HG02678 (cell line): ENCODE measurements around the gene FHDC1.

ENCODE experiments used
- ATAC-seq: cut with Tn5 transposase; IDR thresholded peaks from one replicate; pipeline ENCODE4 v1.9.1; 2021; ENCODE audit warnings: mild to moderate bottlenecking, moderate library complexity; ENCODE audit not compliant: unreplicated experiment

The FHDC1 gene

DNA sequence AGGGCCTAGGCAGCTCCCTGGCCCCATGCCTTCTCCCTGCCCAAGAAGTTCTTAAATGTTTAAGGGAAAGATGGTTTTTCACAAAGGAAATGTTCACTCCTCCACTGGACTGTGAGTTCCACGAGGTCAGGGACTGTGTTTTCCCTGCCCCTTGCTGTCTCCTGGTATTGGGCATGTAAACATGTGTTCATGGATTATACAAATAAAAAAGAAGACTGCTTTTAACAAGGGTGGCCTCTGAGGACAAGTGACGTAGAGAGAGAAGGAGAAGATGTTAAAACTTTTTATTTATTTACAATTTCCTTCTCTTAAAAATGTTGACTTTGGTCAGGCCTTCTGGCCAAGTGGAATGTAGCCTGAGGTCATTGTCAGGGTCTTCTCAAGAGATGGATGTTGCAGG, 66.0 kb downstream of the FHDC1 start:
- ATAC-seq: no peak

DNA sequence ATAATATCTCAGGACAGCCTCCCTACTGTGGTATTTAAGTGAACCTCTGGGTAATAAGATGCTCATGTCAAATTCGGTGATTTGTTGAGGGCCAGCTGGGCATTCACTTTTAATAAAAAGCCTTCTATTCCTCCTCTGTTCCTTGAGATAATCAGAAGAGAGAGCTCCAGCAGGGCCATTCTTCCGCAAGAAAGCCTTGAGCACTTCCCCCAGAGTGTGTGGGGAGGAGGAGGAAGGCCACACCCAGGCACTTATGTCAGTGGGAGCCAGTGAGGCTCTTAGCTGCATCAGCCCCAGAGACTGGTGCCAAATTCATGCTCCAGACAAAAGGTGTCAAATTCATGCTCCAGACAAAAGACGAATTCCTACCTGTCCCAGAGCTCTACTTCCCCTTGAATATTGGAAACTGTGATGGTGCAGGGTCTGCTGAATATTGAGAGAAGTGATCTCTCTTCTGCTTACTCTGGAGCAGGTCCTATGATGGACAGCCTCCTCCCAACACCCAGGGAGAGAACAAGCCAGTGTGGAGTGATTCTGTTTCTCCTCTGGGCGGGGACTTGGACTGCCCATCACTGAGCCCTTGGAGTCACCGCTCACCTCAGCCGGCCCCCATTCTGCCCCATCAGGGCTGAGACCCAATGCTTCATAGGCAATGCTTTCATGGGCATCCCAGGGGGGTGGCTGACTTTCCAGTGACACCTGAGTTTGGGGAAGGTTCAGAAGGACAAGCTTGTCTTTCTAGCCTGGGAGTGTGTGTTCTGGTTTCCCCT, 68.1 kb downstream of the FHDC1 start:
- no peak for ATAC-seq

DNA sequence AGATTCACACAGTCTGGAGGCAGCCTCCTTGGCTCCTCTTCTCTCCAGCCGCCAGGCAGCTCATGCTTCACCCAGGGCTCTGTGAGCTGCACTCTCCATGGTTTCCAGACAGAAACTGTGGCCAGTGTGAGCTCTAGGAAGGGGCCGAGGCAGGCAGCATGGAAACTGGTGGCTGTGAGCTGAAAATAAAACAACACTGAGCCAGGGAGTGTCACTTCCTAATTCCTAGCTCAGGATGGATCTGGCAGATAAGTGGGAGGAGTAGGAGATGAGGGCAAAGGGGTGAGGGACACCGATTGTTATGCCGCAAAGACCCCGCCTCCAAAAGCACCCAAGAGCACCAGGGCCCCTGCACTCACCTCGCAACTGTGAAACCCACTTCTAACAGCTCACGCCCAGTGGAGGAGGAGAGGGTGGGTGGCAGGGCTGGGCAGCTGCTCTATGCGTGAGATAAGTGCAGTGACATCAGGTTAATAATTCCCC, 69.8 kb downstream of the FHDC1 start:
- ATAC-seq: no peak

DNA sequence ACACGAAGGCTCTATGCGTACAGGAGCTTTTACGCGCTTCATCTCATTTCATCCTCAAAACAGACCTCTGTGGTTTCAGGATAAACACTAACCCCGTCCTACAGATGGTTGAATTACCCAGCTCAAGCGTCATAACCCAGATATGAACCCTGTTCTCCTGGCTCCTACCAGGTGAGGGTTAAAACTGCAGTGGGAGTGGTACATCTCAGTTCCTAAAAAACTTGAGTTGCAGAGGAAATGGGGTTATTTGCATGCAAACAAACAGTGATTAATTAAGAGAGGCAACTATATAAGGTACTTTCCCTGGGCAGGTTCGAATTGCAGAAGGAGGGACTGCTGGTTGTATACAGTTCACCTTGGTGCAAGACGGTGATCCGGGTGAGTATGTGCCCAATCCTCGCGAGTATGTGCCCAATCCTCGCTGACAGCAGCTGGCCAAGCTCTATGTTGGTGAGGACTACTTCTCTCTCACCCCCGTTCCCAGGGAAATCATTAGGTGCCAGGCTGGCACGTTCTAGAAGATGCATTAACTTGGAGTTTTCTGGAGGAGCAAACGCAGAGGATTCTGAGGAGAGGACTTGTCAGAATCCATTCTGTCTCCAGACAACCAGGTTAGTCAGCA, 72.6 kb downstream of the FHDC1 start:
- ATAC-seq: peak; percentile 73

DNA sequence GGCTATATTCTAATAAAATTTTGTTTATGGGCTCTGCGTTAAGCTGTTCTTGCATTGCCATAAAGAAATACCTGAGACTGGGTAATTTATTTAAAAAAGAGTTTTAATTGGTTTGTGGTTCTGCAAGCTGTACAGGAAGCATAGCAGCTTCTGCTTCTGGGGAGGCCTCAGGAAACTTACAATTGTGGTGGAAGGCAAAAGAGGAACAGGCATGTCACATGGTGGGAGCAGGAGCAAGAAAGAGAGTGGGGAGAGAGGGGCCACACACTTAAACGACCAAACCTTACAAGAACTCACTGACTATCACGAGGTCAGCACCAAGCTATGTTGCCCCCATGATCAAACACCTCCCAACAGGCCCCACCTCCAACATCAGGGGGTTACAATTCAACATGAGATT, 74.0 kb downstream of the FHDC1 start:
- no peak for ATAC-seq

DNA sequence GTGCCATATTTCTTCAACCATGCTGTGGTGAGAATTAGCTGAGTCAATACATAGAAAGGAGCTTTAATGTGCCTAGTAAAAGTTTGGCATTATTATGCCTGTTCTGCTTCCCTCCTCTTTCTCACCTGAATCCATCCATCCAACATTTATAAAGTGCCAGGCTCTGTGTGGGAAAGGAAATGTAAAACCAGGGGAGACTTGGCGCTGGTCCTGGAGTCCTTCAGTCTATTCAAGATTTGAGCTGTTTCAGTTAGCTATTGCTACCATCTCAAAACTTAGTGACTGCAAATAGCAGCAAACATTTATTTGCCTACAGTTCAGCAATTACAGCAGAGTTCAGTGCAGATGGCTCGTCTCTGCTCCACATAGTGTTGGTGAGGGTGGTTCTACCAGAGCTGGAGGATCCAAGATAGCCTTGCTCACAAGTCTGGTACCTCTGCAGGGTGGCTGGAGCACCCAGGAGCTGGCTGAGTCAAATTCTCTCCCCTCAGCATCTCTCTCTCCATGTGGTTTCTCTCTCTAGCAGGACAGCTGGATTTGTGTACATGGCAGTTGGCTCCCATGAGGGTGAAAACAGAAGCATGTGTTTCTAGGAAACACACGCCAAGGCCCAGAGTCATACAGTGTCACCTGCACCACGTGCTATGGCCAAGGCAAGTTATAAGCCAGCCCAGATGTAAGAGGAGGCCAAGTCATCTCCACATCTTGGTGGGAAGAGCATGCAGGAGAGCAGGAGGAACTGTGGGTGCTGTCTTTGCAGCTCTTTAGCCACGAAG, 77.3 kb downstream of the FHDC1 start:
- ATAC-seq: no peak

DNA sequence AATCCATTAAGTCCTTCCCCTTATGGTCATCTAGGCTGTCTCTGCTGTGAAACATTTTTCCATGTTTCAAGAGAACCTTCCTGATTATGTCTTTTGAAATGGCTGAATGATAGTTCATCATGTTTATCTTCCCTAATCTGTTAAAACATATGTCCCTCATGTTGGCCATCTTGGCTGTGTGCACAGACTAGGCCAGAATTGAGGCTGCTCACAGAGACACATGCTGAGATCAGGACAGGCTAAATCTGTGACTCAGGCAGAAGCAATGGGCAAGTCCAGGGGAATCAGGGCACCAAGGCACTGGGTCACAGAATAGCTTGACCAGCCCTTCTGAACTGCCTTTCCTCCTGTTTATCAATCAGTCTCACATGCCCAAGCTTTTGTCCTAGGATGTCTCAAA, 78.3 kb downstream of the FHDC1 start:
- no peak for ATAC-seq

DNA sequence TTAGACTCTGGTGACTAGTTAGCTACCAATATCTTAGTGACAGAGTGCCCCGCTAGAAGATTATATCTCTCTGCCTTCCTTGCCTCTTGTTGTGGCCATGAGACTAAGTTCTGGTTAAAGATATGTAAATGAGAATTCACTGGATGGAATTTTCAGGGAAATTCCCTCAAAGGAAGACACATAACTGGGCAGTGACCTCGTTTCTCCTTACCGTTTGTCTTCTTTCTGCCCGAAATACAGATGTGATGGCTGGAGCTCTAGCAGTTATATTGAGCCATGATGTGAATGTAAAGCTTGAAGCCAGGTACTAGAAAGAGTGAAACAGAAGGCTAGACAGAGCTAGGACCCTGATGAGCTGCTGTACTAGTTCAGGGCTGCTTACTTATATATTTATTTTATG, 80.5 kb downstream of the FHDC1 start:
- no peak for ATAC-seq

DNA sequence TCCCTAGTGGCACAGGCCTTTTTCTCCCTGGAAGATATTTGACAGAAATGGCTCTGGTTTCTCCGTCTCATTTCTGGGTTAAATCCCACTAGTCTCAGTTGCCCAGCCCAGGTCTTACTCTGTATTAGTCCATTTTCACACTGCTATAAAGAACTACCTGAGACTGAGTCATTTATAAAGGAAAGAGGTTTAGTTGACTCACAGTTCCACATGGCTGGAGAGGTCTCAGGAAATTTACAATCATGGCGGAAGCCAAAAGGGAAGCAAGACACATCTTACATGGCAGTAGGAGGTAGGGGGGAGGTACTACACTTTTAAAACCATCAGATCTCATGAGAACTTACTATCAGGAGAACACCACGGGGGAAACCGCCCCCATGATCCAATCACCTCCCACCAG, 81.9 kb downstream of the FHDC1 start:
- no peak for ATAC-seq

DNA sequence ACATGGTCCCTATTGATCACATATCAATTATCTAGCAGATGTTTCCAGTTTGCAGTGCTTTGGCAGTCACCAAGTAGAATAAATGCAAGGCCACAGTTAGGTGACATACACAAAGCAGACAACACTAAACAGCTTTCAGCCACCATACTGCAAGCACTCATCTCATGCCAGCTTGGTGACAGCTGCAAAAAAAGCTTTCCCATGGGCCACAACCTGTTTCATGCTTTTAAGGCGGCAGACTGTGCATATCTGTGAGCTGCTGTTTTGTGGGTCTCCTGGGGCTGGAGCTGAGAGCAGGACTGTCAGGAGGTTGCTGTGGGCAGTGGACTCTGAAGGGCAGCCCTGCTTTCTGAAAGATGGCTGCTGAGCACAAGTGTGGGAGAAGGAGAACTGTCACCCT, 82.6 kb downstream of the FHDC1 start:
- ATAC-seq: no peak

DNA sequence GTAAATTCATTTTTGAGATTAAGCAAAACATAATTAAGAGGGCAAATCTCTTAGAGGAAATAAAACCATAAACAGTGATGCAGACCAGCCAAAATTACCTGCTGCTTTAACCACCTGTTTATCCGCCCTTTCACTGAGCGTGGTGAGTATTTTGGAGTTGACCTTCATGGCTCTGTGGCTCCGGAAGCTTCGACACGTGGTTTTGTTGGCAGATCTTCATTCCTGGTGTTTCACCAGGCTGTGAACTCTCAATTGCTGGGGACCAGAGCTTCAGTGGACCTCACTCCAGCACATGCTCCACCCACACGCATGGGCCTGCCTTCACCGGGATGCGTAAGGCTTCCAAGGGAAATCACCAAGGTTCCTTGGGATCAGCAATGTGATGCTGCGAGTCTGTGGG, 83.8 kb downstream of the FHDC1 start:
- no peak for ATAC-seq

DNA sequence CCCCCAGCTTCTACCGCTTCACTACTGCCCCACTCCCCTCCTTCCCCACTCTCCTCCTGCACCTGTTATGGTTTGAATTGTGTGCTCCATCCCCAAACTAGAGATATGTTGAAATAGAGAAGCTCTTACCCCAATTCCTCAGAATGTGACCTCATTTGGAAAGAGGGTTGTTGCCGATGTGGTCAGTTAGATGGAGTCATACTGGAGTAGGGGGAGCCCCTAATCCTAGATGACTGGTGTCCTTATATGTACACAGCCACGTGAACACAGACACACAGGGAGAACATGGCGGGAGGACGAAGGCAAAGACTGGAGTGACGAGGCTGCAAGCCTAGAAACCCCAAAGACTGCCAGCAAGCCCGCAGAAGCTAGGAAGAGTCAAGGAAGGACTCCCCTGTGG, 84.3 kb downstream of the FHDC1 start:
- ATAC-seq: no peak

DNA sequence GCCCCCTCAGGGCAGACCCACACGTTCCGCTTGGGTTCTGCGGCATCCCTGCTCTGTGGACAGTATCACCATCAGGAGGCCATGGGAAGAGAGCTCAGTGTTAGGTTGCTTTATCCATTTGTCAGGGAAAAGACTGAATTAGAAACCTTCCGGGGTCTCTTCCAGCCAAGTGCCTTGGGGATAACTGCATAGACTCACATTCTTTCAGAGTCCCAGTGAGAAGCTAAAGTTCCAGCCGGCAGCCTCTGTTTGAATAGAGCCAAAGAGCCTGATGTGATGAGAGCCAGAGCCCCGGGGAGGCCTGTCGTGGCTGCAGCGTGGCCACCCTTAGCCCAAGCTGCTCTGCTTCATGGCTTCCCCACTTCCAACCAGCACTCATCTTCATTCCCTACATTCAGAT, 85.2 kb downstream of the FHDC1 start:
- ATAC-seq: no peak

DNA sequence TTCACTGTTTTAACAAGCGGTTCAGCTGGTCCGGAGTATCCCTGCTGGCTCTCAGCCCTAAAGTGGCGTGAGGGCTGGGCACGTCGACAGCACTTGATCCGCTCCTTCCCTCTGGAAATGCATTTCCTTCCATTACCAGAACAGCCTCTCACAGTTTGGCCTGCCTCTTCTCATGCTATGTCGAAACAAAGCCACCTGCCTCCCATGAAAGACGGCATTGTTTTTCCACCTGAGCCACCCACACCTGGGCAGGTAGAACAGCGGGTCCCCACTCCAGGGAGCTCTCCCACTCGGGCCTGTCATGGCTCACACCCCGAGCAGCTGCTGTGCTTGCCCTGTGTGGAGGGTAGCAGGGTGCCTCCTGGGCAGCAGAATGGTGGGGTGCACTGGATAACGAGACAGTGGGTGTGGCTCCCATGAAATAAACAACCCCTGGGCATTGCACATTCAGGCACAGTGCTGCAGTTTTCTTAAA, 86.2 kb downstream of the FHDC1 start:
- no peak for ATAC-seq

DNA sequence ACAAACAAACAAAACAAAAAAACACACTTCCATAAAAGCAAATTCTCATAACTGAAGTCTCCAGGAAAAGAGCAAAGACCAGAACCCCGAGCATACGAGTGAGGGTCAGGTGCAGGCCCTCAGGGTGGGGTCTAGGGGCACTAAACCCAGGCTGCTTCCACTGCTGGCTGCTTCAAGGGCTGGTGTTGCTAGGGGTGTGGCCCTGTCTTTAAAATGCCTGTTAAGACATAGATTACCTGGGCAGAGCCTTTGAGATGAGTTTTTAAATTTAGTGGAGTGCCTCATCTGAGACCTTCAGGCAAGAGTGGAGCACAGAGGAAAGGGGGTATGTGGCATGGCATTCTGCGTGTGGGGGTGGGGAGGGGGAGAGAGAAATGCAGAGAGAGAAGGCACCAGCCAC, 87.0 kb downstream of the FHDC1 start:
- no peak for ATAC-seq

DNA sequence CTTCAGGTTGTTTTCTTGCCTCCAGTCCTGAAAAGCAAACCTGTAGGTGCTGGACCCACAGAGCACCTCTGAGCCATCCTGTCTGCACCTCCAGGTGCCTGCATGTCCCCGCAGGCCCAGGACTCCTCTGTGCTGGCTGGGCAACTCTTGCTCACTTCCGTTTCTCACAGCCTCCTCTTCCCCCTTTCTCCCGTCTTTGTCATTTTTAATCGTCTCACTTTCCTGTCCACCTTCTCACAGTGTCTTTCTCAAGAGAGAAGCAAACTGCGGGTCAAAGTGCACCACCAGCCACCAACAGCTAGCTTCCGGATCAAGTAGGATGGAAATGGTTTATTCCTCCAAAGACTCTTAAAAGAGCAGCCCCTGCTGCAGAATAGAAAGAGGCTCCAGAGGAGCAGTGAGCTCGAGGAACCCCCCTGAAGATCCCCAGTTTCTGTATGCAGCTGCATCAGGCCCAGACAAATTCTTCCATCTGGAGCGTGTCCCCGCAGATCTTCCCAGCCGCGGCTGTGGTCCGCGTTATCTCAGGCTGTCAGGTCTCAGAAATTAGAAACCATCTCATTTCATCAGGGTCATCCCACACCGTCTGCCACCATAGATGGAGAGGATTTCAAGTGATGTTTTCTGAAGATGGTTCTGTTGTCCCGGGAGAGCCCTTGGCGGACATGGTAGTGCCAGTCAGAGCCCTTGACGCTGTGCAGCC, 87.7 kb downstream of the FHDC1 start:
- ATAC-seq: no peak

DNA sequence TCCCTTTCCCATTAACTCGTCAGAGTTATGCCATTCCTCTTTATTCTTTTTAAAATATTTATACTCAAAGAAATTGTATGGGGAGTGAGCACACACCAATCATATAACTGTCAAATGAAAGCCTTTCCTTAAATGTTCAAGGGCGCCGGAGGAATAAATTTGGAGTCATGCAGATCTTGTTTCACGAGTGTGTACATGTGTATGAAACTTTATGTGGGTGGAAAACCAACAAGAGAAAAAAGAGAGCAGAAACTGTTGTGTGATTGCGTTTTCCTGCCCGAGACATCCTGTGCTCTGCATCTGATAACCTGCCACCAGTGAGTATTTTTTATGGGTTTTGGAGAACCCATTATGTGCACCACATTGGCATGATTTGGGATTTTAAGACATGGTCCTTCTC, 88.3 kb downstream of the FHDC1 start:
- no peak for ATAC-seq

DNA sequence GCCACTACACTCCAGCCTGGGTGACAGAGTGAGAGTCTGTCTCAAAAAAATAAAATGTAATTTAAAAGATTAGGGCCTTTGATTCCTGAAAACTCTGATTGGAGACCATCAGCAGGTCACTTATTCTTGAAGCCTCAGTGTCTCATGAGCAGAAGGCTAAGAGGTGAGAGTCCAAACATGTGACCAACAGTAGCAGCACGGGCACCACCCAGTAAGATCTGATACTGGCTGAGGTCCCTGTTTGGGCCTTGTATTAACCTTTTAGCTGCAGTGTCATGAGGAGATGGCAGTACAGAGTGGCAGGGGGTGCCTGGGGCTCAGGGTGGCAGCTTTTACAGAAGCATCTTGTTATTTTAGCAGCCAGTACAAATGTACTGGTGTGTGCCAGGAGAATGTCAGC, 89.3 kb downstream of the FHDC1 start:
- no peak for ATAC-seq

DNA sequence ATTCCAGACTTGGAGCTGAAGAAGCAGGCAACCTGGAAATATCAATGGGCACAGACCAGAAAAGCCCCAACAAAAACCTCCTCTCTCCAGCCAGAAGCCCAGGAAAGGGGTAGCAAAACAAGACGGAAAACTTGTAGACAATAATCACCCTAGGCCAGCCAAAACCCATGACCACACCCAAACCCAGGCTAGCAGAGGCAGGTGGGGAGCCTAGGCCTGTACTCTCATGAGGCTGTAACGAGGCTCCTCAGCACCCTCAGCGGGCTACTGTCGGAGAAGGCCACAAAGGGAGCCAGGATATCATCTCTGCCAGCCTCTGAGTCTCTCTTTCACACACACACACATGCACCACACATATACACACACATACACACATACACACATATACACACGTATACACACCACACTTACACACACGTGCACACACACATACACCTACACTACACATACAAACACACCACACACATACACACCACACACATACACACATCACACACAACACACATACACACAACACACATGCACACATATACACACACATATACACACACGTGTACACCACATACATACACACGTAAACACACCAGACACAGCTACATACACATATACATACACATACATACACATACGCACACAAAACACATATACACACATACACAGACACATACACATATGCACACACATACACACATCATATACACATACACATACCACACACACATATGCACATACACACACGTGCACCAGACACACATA, 90.6 kb downstream of the FHDC1 start:
- ATAC-seq: no peak

DNA sequence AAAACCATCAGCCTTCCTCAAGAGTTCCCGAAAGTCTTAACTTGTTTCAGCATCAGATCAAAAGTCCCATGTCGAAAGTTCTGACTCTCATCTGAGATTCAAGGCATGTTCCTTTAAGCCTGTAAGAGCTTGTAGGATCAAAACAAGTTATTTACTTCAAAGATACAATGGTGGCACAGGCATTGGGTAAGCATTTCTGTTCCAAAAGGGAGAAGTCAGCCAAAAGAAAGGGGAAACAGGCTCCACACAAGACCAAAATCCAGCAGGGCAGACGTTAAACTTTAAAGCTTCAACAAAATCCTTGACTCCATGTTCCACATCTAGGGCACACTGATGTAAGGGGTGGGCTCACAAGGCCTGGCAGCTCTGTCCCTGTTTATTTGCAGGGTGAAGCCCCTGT, 91.7 kb downstream of the FHDC1 start:
- ATAC-seq: no peak
